GM19035 (cell line): Measurements from ENCODE around the gene NUMBL.
"Not testable (repeated sequence)": the region's sequence is repeated elsewhere in the genome, so short reads cannot be mapped to it uniquely, and the experiment has no call there.

Experiments
- ATAC-seq: cut with Tn5 transposase; IDR thresholded peaks from one replicate; pipeline ENCODE4 v1.9.1; 2021; ENCODE audit not compliant: unreplicated experiment

Gene NUMBL

DNA sequence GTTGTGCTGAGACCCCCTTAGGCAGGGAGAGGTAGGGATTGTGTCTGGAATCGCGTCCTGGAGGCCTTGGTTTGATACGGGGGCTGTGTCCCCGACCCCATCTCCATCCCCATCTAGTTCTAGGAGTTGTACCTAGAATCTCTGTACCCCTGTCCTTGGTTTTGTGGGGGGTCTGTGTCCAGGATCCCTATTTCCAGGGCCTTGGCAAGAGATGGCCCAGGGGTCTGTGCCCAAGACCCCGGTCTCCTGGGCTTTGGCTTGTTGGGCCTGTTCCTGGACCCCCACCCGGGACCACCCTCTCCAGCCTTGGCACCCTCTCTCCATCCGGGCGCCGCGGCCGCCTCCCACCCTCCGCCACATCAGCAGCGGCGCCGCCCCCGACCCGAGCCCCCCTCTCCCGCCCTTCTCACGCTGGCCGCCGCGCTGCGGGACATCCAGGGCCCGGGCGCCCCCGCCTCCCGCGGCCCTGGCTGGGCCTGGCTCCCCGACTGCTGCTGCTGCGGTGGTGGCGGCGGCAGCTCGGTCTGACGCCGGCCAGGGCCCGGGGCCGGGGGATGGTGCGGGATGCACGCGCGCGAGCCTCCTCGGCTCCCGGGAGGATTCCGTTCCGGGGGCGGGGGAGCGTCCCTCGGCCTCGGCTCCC, at the start of gene NUMBL:
Gene NUMBL, minus strand, starts transcription at position 602 of the 643 bp plus-strand sequence. Its CDS starts 168 bp downstream, at position 434.
- no peak for ATAC-seq

DNA sequence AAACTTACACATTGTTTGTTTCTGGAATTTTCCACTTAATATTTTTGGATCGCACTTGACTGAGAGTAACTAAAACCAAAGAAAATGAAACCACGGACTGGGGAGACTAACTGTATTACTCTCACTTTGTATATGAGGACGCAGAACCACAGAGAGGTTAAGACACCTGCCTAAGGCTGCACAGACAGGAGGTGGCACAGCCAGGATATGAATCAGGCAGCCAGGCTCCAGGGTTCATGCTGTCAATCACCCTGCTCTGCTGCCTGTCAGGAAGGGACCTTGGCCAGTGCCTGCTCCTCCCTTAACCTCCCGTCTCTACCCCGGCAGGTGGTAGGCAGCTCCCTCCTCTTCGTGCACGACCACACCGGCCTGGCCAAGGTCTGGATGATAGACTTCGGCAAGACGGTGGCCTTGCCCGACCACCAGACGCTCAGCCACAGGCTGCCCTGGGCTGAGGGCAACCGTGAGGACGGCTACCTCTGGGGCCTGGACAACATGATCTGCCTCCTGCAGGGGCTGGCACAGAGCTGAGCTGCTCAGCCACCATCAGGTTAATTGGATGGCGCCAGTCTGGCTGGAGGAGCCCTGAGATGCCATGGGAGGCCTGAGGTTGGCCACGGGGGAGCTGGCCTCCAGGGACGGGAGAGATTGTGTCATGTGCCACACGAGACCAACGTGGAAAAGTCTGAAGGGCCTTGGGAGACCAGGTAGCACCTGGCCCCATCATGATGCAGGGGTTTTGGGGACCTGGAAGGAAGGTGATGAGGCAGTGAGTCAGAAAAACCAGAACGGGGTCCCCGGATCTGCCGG, 48.8 kb upstream of the NUMBL start:
- ATAC-seq: no peak

DNA sequence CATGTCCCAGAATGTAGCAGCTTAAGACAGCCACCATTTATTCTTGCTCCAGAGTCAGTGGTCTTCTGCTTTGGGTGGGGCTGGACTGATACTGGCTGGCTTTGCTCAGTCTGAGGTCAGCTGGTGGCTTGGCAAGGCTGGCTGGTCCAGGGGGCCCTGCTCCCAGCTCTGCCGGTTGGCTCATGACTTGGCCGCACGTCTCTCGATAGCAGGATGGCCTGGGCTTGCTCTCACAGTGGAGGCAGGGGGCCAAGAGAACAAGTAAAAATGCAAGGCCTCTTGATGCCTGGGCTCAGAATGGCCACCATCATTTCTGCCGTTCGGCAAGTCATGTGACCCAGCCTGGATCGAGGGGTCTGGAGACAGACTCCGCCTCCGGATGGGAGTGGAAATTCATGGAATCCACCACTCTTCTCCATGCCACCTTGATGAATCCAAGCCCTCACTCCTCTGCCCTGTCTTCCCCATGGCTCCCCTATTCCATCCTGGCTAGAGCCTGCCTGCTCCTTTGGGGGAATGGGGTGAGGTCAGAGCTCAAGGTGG, 46.7 kb upstream of the NUMBL start:
- ATAC-seq: no peak

DNA sequence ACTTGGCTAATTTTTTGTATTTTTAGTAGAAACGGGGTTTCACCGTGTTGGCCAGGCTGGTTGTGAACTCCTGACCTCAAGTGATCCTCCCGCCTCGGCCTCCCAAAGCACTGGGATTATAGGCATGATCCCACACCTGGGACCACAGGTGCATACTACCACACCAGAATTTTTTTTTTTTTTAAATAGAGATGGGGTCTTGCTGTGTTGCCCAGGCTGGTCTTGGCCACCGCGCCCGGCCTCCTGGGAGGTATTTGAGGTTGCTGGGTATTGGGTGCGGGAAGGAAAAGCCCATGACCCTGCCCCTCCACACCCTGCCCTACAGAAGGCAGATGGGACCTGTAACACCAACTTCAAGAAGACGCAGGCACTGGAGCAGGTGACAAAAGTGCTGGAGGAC, 46.2 kb upstream of the NUMBL start:
- no peak for ATAC-seq

DNA sequence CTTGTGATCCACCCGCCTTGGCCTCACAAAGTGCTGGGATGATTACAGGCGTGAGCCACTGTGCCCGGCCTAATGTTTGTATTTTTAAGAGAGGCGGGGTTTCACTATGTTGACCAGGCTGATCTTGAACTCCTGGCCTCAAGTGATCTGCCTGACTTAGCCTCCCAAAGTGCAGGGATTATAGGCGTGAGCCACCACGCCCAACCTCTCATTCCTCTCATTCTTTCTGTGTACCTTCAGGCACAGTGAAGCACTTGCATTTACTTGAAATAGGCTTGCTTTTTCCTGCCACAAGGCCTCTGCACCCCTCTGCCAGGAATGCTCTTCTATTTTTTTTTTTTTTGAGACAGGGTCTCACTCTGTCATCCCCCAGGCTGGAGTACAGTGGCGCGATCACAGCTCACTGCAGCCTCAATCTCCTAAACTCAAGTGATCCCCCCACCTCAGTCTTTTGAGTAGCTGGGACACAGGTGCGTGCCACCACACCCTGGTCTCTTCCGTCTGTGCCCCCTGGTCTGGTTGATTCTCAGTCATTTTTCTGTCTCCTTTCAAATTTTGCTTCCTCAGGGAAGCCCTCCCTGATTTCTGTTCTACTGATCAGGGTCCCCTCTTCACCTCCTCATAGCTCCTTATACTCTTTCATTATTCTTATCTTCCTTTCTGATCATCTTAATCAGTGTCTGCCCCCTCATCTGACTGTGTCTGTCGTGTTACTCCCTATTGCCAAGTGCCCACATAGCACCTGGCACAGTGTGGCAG, 44.7 kb upstream of the NUMBL start:
- no peak for ATAC-seq

DNA sequence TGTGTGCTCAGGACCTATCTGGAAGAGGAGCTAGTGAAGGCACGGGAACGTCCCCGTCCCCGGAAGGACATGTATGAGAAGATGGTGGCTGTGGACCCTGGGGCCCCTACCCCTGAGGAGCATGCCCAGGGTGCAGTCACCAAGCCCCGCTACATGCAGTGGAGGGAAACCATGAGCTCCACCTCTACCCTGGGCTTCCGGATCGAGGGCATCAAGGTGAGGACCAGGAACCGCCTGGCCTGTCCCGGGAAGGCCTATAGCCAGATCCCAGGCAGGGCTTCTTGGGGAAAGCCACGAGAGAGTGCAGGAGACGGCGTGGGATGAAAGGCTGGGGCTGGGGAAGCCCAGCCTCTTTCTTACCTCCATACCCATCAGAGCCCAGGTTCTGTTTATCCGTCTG, 42.7 kb upstream of the NUMBL start:
- no peak for ATAC-seq

DNA sequence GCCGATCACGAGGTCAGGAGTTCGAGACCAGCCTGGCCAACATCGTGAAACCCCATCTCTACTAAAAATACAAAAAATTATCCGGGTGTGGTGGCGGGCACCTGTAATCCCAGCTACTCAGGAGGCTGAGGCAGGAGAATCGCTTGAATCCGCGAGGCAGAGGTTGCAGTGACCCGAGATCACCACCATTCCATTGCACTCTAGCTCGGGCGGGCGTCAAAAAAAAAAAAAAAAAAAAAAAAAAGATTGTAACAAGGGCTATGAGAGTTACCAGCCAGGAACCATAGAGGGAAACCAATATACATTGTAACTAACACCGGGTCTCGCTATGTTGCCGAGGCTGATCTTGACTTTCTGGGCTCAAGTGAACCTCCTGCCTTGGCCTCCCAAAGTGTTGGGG, 41.9 kb upstream of the NUMBL start:
- ATAC-seq: not testable (repeated sequence)

DNA sequence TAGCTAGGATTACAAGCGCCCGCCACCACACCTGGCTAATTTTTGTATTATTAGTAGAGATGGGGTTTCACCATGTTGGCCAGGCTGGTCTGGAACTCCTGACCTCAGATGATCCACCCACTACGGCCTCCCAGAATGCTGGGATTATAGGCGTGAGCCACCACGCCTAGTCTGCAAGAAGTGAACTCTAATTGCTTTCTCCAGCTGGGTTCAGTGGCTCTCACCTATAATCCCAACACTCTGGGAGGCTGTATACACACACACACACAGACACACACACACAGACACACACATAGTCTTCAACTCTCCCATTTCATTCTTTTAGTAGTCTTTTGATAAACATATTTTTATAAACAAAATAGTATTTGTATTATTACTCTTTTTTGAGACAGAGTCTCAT, 39.6 kb upstream of the NUMBL start:
- ATAC-seq: not testable (repeated sequence)

DNA sequence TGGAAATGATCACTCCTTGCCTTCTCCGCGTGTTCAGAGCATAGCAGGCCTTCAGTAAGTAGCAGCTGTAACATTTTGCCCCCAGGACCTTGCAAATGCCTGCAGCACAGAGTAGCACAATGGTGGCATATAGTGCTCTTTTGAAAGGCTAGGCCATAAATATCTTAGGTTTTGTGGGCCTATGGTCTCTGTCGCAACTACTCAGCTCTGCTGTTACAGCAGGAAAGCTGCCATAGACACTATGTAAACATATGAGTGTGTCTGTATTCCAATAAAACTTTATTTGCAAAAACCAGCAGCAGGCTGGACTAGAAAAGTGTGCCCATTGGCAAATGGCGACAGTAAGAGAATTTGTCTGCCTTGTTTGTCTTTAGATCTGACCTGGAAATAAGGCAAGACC, 35.8 kb upstream of the NUMBL start:
- ATAC-seq: no peak

DNA sequence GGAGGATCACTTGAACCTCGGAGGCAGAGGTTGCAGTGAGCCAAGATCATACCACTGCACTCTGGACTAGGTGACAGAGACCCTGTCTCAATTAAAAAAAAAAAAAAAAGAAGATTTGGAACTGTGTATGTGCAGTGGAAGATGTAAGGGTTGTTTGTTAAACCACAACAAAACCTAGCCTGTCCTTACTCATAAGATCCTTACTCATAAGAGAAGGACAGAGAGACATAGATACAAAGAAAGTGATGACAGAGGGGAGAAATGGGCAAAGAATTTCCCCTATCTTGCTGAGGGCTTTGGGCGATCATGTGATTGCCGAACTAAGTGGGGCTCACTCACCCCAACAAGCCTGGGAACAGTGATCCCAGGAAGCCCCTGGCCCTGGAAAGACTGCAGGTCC, 34.4 kb upstream of the NUMBL start:
- ATAC-seq: no peak

DNA sequence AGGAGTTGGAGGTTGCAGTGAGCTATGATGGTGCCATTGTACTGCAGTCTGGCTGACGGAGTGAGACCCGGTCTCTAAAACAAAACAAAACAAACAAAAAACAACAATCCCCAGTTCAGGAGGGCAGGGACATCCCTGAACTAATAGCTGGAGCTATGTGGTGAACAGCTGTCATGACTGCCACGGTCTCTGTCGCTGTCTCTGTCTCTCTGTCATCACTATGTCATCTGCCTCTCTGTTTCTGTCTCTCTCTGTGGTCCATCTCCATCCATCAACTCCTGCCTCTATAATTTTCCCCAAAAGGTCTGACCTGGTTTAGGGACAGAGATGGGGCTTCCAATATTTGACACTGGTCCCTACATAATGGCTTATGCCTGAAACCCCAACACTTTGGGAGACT, 33.9 kb upstream of the NUMBL start:
- no peak for ATAC-seq

DNA sequence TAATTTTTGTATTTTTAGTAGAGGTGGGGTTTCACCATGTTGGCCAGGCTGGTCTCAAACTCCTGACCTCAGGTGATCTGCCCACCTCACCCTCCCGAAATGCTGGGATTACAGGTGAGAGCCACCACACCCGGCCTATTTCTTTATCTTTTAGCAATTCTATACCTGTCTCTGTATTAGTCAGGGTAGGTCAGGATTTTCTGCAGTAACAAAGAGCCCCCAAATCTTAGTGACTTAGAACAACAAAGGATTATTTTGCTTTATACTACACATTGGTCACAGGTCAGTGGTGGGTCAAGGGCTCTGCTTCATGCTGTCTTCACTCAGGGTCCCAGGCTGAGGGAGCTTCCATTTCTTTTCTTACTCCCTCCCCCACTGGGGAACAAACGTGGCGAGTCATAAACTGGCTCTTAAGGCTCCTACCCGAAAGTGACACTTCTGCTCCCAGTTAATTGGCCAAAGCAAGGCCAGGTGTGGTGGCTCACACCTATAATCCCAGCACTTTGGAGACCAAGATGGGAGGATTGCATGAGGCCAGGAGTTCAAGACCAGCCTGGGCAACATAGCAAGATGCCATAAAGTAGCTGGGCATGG, 33.3 kb upstream of the NUMBL start:
- no peak for ATAC-seq

DNA sequence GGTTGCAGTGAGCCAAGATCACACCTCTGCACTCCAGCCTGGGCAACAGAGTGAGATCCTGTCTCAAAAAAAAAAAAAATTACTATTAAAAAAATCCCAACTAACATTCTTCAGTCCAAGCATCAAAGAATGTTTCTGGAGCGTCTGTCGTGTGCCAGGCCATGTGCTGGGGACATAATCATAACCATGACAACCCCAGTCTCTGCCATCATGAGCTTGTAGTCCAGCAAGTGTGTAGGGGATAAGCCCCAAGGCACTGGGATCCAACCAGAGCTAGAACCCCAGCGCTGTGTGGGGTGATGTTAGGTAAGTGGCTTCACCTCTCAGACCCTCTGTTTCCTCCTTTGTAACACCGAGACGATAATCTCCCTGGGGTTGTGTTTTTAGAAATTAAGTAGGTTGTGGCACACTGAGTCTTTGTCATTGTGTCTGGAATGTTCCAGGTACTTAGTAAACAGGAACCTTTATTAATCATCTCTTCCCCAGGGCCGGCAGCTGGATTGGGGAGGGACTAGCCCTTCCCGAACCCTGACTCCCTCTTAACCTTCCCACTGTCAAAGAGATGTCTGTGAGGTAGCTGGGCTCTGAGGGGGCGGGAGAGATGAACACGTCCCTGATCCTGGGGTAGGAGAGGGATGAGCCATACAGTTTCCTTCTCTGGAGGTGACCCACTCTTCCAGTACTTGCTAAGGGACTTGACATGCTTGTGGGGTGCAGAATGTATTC, 31.6 kb upstream of the NUMBL start:
- no peak for ATAC-seq

DNA sequence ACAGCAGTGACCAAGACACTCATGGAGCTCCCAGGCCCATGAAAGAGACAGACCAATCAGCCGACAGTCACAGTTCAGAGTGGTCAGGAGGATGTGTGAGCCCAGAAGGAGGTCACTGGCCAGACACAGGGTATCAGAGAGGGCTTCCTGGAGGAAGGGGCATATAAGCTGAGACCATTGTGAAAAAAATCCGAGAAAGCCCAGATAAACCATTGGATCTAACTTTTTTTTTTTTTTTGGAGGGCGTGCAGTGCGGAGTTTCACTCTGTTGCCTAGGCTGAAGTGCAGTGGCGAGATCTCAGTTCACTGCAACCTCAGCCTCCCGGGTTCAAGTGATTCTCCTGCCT, 30.7 kb upstream of the NUMBL start:
- no peak for ATAC-seq

DNA sequence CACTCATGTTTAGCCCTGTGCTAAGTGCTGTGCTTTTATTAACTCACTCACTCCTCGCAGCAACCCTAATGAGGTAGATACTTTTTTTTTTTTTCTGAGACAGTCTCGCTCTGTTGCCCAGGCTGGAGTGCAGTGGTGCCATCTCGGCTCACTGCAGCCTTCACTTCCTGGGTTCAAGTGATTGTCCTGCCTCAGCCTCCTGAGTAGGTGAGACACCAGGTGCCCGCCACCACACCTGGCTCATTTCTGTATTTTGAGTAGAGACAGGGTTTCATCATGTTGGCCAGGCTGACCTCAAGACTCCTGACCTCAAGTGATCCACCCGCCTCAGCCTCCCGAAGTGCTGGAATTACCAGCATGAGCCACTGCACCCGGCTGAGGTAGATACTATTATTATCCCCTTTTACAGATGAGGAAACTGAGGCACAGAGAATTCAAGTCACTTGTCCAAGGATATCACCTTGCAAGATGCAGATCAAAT, 29.0 kb upstream of the NUMBL start:
- no peak for ATAC-seq

DNA sequence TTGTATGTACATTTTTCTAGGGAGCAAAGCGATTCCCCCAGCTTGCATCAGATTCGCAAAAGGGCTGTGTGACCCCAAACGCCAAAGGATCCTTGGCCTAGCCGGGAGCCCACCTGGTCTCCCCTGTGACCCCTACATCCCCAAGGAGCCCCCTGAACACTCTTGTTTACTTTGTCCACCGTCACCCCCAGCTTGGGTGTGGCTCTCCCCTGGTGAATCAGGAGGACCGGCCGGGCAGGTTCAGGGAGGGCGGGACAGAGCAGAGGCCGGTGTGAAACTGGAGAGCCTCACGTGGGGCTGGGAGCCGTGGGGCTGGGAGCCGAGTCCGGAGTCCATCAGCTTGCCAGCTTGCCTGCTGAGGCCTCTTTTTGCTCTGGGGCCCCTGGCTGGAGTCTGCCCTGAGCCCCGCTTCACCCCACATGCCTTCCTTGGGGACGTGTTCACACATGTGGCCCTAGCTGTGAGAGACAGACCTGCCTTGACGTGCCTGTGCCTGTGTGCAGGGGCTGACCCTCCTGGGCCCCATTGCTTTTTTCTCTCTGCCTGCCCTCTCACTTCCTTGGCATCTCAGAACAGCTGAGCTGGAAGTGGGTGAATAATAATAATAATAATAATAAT, 28.4 kb upstream of the NUMBL start:
- no peak for ATAC-seq

DNA sequence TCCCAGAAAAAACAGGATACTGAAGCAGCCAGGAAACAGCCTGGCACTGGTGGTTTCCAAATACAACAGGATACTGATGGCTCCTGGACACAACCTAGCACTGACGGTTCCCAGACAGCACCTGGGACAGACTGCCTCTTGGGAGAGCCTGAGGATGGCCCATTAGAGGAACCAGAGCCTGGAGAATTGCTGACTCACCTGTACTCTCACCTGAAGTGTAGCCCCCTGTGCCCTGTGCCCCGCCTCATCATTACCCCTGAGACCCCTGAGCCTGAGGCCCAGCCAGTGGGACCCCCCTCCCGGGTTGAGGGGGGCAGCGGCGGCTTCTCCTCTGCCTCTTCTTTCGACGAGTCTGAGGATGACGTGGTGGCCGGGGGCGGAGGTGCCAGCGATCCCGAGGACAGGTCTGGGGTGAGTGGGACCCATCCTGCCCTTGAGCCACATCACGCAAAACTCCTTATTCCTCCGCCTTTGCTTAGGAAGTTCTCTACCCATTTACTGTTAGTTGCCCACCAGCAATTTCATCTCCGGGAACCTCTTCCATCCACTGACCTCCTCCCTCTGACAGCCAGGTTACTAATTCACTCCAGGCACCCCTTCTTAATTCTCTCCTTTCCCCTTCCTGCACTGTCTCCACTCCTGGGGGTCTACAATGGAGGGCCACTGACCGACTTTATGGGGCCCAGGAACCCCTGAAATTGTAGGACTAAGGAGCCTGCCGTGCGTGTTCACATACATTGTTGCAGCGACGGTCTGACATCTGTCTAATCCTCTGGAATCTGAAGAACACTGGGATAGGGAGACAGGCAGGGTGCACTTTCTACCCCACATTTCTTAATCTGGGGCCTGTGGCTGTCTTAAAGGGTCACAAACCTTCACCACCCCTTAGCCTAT, 27.7 kb upstream of the NUMBL start:
- no peak for ATAC-seq

DNA sequence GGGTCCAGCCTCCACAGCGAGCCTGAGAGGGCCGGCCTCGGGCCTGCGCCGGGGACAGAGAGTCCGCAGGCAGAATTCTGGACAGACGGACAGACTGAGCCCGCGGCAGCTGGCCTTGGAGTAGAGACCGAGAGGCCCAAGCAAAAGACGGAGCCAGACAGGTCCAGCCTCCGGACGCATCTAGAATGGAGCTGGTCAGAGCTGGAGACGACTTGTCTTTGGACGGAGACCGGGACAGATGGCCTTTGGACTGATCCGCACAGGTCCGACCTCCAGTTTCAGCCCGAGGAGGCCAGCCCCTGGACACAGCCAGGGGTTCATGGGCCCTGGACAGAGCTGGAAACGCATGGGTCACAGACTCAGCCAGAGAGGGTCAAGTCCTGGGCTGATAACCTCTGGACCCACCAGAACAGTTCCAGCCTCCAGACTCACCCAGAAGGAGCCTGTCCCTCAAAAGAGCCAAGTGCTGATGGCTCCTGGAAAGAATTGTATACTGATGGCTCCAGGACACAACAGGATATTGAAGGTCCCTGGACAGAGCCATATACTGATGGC, 27.0 kb upstream of the NUMBL start:
- ATAC-seq: no peak
